A673 (cell line): ENCODE data around the gene OTULINL.

Experiments
- EZH2 ChIP-seq: fragments of 200-600 bp; sonication (generic); IDR thresholded peaks from 2 replicates; pipeline ENCODE4 v1.6.1; 2017; ENCODE audit warnings: borderline replicate concordance, low read depth, mild to moderate bottlenecking, mixed read lengths, antibody characterized with exemption, low read length; ENCODE audit not compliant: poor library complexity, severe bottlenecking
- TF ChIP-seq, protein P1 (sequence below): fragments of 300-800, 200-600 bp; sonication (generic); conservative IDR thresholded peaks from 2 replicates; pipeline ENCODE4 v1.5.1; 2017; ENCODE audit warnings: low read depth, mild to moderate bottlenecking, antibody characterized with exemption, low read length, moderate library complexity, mixed read lengths

DNA sequence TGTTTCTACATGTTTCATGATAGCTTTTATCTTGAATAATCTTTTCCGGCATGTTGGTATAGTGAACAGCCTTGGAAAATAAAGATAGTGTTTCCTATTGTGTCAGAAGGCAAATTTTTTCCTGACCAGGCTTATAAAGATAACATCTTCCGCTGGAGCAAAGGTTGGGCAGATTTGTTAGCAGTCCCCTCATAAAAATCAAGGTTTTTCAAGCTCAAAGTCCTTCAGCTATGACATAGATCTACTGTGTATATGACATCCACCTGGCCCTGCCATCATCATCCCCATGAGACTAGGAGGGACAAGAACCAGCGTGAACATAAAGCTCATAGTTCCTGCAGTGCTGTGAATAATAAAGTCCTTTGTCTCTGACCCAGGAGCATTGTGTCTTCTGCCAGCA is 30.4 kb upstream of the OTULINL start:
- TF ChIP-seq EZH2, result no peak
- TF ChIP-seq, protein P1, sequence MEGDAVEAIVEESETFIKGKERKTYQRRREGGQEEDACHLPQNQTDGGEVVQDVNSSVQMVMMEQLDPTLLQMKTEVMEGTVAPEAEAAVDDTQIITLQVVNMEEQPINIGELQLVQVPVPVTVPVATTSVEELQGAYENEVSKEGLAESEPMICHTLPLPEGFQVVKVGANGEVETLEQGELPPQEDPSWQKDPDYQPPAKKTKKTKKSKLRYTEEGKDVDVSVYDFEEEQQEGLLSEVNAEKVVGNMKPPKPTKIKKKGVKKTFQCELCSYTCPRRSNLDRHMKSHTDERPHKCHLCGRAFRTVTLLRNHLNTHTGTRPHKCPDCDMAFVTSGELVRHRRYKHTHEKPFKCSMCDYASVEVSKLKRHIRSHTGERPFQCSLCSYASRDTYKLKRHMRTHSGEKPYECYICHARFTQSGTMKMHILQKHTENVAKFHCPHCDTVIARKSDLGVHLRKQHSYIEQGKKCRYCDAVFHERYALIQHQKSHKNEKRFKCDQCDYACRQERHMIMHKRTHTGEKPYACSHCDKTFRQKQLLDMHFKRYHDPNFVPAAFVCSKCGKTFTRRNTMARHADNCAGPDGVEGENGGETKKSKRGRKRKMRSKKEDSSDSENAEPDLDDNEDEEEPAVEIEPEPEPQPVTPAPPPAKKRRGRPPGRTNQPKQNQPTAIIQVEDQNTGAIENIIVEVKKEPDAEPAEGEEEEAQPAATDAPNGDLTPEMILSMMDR, result no peak
